DMS79 (cell line): ENCODE measurements around the gene COL25A1.
"Not testable (repeated sequence)": the region's sequence is repeated elsewhere in the genome, so short reads cannot be mapped to it uniquely, and the experiment has no call there.

Experiments used
- DNase-seq: peaks from one replicate; lab custom pipeline; 2025; lab: John Stamatoyannopoulos, UW

COL25A1 gene

DNA sequence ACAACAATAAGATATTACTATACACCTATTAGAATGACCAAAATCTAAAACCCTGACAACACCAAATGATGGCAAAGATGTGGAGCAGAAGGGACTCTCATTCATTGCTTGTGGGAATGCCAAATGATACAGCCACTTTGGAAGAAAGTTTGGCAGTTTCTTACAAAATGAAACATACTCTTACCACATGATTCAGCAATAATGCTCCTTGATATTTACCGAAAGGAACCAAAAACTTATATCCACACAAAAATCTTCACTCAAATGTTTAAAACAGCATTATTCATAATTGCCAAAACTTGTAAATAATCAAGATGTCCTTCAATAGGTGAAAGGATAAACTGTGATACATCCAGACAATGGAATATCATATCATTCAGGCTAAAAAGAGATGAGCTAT, 180.9 kb downstream of the COL25A1 start:
- DNase-seq = no peak

DNA sequence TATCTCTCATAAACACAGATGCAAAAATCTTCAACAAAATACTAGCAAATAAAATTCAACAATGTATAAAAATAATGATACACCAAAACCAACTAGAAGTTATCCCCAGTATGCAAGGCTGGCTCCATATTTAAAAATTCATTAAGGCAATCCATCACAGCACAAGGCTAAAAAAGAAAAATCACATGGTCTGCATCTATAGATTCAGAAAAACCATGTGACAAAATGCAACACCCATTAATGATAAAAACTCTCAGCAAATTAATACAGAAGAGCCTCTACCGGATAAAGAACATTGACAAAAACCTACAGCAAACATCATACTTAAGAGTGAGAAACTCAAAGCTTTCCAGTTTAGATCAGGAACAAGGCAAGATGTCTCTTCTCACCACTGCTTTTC, 182.6 kb downstream of the COL25A1 start:
- no peak for DNase-seq

DNA sequence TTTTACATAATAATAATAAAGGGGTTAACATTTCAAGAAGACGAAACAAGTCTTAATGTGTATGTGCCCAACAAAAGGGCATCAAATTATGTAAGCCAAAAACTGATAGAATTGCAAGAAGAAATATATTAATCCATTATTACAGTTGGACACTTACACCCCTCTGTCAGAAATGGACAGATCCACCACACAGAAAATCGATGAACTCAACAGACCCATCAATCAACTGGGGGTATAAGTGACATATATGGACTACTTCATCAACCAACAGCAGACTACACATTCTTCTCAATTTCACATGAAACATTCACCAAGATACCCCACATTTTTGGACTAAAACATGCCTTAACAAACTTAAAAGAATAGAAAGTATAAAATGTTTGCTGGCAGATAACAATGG, 183.8 kb downstream of the COL25A1 start:
- no peak for DNase-seq

DNA sequence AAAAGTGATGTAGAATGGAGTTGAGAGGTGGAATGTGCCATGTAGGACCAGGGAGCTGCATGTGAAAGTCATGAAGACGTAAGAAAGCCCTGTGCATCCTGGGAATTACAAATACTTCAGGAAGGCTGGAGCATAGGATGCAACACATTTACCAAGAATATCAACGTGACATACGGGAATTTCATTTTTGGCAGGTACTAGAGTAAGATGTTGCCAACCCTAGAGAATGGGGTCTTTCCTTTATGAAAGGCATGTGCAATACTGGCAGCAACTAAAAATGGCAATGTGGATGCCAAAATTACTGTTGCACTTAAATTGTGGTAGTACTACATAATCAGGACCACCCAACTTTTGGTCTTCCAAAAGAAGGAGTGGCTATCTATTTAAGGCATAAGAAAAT, 188.0 kb downstream of the COL25A1 start:
- no peak for DNase-seq

DNA sequence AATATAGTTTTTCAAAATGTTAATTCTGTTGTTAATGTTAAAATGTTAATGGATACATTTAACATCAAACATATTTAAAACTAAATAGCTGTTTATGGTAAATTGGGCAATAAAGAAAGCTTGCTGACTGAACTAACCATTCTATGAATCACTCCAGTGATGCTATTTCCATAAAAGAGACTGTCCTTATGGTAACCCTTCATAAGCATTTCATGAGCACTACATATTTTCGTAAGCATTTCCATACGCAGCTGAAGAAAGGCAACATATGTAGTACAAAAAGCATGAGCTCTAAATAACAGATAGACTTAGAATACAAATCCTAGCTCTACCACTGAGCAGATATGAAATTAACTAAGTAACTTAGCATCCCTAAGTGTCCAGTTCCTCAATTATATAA, 188.9 kb downstream of the COL25A1 start:
- DNase-seq = no peak

DNA sequence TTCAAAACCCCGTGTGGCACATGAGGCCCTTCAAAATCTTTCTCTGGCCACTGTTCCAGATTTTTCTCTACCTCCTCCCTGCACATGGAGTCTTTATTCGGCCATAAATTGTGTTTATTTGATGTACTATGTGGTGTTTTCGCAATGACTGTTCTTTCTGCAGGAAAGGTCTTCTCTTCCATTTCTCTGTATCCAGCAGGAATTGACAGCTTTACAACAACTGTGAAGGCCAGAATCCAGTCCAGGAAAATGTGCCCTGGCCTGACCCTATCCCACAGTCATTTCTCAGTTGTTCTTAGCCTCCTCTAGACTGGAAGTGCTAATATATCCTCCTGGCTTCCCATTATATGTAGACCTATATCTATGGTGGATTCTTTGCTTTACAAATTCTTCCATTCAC, 191.4 kb downstream of the COL25A1 start:
- no peak for DNase-seq

DNA sequence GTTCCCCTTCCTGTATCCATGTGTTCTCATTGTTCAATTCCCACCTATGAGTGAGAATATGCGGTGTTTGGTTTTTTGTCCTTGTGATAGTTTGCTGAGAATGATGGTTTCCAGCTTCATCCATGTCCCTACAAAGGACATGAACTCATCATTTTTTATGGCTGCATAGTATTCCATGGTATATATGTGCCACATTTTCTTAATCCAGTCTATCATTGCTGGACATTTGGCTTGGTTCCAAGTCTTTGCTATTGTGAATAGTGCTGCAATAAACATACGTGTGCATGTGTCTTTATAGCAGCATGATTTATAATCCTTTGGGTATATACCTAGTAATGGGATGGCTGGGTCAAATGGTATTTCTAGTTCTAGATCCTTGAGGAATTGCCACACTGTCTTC, 194.2 kb downstream of the COL25A1 start:
- not testable (repeated sequence) for DNase-seq

DNA sequence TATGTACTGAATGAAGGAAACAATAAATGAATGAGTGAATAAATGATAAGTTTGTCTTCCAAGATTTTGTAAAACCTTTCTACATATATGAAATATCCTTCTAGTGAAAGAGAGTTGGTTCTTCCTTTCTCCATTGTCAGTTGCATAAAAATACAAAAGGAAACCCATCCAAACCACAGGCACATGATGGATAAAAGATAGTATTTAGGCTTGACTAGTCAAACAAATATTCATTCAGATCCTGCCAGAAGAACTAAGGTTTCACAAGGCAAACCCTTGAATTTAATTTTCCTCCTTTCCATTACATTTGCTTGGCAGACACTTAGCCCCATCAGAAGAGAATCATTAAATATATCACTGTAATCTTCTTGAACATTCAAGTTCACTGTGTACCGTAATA, 208.4 kb downstream of the COL25A1 start:
- no peak for DNase-seq

DNA sequence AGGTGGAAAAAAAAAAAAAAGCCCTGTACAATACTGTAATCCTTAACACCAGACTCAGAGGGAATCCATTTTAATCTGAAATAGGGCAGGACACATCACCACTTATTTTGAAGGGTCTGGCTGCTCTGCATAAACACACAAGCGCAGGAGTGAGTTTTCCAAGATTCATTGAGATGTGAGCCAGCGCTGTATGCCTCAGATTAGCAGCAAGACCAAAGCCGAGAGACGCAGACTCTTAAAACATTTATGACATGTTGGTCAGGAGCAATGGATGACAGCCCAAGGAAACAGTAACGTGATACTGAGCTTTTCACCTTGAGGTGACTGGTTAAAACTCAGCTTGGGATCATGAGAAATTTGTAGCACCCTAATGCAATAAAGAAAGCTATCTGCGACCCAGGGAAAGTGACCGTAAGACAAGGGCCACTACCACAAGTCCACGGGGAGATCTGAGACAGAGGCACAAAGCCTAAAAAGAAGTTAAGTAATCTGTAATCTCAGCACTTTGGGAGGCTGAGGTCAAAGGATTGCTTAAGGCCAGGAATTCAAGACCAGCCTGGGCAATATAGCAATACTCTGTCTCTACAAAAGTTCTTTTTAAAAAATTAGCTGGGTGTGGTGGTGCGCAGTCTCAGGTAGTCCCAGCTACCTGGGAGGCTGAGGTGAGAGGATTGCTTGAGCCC, 210.6 kb downstream of the COL25A1 start:
- no peak for DNase-seq

DNA sequence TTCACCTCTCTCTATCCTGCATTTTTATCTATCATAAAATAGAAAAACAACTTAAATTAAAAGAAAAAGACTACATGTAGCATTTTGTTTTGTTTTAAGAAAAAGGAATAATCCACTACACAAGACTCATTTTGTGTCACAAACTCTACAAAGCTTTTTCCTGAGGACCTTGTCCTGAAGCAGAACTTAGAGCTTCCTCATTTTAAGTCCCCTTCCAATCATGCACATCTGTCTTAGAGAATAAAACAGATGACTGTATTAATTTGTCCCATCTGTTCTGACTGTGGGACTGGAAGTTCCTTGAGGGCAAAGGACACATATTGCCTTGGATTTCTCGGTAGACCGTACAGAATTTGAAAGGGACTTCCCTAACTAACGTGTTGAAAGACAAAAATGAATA, 218.5 kb downstream of the COL25A1 start:
- no peak for DNase-seq

DNA sequence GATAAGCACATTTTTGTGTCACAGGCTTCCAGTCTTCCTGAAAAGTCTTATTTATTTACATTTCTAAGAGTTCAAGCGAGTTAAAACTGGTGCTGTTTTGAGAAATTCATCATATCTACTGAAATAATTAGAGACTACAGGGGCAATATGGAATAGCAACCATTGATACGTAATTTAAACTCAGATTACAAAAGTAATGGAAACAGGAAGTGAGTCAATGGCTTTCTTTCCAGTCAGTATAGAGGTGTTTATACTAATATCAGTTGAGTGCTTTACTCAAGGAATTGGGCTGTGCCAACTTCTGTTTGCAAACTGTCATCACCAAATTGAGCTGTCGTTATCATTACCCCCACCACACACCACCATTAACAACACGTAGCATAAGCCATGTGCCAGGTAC, 222.7 kb downstream of the COL25A1 start:
- no peak for DNase-seq

DNA sequence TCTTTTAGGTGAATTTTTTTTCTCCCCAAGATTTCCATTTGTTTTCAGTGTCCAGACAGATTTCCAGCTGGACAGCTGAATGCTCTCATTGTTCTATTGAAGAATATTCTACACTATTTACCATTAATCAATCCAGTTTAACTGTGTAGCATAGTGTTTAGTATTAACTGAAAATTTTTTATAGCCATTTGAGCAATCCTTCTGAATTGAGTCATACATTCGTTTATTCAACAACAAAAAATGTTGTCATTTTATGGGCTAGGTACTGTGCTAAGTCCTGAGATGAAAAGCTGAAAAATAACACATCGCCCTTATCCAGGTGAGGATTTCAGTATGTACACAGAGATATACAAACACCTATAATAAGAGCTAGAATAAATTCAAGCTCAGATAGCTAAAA, 223.3 kb downstream of the COL25A1 start:
- no peak for DNase-seq

DNA sequence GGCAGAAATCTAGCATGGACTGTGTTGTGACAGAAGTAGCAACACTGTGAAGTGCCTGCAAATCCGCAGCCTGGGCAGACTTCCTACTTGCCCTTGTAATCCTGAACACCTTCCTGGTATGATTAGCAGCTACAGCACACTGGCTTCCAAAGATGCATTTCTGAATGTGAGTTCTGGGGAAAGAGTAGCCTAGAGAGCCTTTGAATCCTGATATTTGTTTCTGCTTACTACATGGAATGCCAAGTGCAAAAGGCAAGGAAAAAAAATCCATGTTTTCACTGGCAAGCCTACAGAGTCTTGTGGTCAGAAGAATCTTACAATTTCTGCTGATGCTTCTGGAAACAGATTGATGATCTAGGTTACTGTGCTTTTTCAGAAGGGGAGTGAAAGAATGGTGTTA, 223.7 kb downstream of the COL25A1 start:
- DNase-seq = no peak

DNA sequence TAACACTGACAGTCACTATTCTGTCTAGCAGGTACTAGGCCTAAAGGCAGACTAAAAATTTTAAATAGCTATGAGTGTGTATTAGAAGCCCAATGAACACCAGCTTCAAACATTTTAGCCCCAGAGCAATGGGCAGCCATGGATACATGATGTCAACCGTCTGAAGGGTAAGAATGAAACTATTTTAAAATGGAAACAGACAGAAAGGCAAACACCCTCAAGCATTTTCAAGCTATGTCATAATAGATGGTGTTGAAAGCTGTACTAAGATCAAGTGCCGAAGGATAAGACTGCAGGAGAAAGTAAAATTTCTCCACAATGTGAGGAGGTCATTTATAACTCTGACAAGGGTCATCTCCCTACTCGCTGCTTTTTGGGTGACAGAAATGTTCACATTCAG, 225.0 kb downstream of the COL25A1 start:
- no peak for DNase-seq

DNA sequence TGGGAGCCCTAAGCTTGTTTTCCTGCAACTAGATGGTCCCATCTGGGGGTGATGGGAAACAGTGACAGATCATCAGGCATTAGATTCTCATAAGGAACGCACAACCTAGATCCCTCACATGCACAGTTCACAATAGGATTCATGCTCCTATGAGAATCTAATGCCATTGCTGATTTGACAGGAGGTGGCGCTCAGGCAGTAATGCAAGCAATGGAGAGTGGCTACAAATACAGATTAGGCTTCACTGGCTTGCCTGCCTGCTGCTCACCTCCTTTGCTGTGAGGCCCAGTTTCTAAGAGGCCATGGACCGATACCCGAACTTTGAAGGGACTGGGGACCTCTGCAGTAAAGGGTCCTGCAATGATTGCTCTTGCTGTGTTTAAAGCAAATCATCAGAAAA, 225.7 kb downstream of the COL25A1 start:
- not testable (repeated sequence) for DNase-seq

DNA sequence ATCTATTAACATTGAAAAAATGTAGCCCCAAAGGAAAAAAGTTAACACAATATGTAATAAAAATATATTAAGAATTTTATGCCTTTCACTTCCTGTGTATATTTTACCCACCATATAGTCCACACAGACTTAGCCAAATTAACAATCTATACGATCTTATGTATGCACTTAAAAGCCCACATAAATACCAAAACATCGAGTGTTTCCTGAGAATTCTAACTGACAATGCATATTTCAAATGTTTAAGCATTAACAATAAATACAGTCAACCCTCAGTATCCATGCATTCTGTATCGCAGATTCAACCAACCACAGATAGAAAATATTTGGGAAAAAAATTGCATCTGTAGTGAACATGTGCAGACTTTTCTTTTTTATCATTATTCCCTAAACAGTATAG, 226.8 kb downstream of the COL25A1 start:
- DNase-seq = no peak

DNA sequence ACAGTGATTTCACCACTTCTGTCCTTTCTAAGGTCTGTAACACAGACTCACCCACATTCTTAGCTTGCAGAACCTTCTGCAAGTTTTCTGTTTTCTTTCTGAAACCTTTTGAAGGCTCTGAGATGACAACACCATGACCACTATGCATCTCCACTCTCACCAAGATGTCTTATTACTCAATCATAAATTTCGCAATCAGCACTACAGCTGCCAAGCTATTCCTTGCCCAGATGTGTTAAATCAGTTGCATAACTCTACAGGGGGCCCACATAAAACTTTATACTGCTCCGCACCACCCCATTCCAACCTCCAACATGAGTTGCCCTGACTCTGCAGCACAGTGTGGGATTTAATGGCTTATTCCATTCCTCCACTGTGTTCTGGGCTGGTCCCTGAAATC, 229.9 kb downstream of the COL25A1 start:
- DNase-seq = no peak

DNA sequence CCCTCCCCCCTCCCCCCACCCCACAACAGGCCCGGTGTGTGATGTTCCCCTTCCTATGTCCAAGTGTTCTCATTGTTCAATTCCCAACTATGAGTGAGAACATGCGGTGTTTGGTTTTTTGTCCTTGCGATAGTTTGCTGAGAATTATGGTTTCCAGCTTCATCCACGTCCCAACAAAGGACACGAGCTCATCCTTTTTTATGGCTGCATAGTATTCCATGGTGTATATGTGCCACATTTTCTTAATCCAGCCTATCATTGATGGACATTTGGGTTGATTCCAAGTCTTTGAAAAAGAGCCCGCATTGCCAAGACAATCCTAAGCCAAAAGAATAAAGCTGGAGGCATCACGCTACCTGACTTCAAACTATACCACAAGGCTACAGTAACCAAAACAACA, 231.8 kb downstream of the COL25A1 start:
- DNase-seq = not testable (repeated sequence)

DNA sequence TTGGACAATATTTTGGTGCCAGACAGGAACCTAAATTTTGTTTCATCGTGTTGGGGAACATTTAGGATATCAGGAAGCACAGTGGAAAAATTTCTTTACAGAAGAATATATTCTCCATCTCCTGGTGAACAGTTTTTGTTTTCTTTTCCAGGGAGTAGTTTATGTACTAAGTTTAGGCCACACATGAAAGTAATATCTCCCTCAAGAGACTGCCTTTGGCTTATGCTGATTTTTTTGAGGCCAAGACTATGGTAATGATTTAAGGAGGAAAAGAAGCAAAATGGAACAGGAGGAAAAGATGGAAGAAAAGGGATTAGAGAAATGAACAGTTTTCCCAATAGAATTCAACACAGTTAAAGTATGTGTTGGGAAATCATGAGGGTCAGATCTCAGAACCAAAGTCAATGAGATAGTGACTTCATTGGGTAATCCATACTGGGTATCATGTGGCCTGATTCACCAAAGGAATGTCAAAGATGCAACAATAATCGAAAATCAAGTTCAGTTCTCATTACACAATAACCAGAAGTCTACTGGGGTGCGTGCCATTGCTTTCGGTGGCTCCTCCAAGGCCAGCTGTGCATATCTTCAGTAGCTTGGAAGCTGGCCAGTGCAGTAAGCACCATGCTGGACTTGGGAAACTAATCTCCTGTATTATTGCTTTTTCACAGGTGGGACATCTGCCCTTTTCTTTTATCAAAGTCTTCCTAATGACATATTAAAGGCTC, 234.8 kb downstream of the COL25A1 start:
- DNase-seq = no peak

DNA sequence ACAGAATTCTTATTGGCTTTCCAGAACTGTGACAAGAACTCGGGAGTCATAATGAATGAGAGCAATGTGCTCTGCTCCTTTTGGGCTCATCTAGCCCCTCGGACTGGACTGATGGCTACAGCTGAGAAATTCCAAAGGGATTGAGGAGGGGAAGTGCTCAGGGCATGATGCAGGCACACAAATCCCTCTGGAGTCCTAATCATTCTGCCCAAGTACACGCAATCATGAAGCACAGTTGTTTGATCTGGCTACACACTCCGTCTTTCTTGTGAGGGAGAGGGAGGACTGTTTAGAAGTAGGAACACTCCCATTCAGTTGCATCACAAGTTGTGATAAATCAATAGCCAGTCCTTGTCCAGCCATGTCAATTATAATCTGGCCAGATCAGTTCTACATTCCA, 237.5 kb downstream of the COL25A1 start:
- no peak for DNase-seq

DNA sequence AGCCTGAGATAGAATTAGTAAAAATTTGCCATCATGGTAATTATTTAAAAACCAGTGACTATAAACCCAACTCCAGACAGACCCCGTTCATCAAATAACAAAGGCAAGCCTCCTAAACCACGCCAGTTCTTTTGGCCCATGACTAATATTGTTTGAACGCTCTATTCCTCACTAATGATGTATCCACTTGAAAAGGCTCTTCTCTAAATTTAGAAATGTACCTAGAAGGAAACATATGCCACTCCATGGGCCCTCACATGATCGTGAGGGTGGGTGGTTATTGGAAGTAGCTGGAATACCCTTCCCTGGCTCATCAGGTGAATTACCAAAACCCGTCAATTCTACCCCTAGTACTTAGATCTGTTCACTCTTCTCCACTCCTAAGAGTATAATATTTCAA, 249.2 kb downstream of the COL25A1 start:
- no peak for DNase-seq

DNA sequence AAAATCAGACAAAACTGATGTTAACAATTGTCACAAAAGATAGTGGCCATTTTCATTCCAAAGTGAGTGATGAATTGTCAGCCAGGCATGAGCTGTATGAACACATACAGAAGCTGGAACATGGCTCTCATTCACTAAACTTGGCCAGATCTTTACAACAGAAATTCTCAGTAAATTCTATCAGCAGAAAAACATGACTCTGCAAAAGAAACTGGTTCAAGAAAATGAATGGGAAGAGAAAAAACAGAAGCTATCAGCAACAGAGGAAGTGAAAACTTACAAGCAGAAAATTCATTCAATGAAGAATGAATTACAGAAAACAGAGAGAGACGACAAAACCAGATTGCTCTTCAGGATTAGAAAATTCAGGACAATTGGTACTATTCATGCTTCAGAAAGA, 249.6 kb downstream of the COL25A1 start:
- no peak for DNase-seq

DNA sequence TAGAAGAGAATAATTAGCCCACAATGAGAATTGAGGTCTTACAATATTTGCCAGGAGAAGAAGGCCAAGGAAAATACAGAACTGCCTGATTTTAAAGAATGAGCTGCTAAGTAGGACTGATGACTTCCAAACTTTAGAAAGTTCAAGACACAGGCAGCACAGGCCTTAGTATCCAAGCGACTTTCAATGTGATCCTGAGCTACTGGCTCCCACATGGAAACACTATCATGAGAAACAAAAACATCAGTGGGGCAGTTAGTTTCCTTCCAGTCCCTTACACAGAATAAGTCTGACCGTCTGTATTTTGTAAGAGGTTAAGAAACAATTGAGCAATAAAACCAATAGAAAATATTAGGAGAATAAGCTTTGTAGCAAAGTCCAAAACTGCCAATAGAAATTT, 251.4 kb downstream of the COL25A1 start:
- no peak for DNase-seq

DNA sequence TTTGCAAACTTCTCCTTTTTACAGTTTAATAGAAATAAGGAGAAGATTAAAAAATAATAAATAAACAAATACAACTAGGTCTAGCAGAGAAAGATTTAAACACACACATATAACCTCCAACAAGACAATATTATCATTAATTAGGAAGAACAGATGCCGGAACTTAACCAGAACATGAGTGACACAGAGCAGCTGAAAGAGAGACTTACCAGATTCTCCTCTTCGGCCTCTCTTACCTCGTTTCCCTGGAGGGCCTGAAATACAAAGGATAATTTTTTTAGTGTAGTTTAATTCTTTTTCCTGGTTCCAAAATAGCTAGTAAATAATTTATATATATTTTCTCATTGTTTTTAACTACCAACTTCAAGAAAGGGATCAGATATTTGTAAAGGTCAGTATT, 252.5 kb downstream of the COL25A1 start:
- DNase-seq = no peak
